NOMO-1 (cell line): ENCODE results near the gene PCED1B.
A peak's percentile ranks its signal among the peaks of the same experiment; 100 is the strongest.

ENCODE experiments used
- DNase-seq, 2 experiments: peaks; one replicate each; lab custom pipeline; 2025; ENCODE audit not compliant: unreplicated experiment in 2 of 2; lab: John Stamatoyannopoulos, UW

The PCED1B gene

GRCh38 chr12:47067176-47067575 is 12.2 kb upstream of the PCED1B start:
- DNase-seq = no peak

- no peak for DNase-seq
Observed at GRCh38 chr12:47067771-47068431, 11.5 kb upstream of the PCED1B start.

GRCh38 chr12:47068539-47068938 is 10.9 kb upstream of the PCED1B start:
- DNase-seq = no peak

GRCh38 chr12:47070310-47070709 is 9.1 kb upstream of the PCED1B start:
- DNase-seq = no peak

- peak in 1 of 2 experiments; percentile 27 for DNase-seq
Observed at GRCh38 chr12:47071241-47071852, 8.1 kb upstream of the PCED1B start.

- no peak for DNase-seq
Observed at GRCh38 chr12:47073951-47074350, 5.5 kb upstream of the PCED1B start.

- DNase-seq = no peak
Observed at GRCh38 chr12:47074757-47075156, 4.7 kb upstream of the PCED1B start.

- no peak for DNase-seq
Observed at GRCh38 chr12:47075192-47076084, 4.0 kb upstream of the PCED1B start.

GRCh38 chr12:47077206-47078085 is 2.0 kb upstream of the PCED1B start:
- no peak for DNase-seq

- DNase-seq = no peak
Observed at GRCh38 chr12:47078086-47078395, 1.4 kb upstream of the PCED1B start.

GRCh38 chr12:47078733-47079467 is 521 bp upstream of the PCED1B start:
- no peak for DNase-seq

GRCh38 chr12:47079981-47080724 is 732 bp downstream of the PCED1B start:
- peak; percentile 11 to 15 for DNase-seq

GRCh38 chr12:47080725-47081502 is 1.5 kb downstream of the PCED1B start:
- peak; percentile 48 to 60 for DNase-seq

GRCh38 chr12:47082283-47082682 is 2.9 kb downstream of the PCED1B start:
- DNase-seq = peak in 1 of 2 experiments; percentile 7

- DNase-seq = peak; percentile 60 to 72
Observed at GRCh38 chr12:47082796-47083621, 3.6 kb downstream of the PCED1B start.

- no peak for DNase-seq
Observed at GRCh38 chr12:47084172-47084571, 4.8 kb downstream of the PCED1B start.

- DNase-seq = peak; percentile 42 to 92
Observed at GRCh38 chr12:47085815-47086252, 6.4 kb downstream of the PCED1B start.
